Neuron (in vitro differentiated cells): ENCODE results near the gene POU2F3.

Experiments used
- H2AFZ ChIP-seq: one replicate; pipeline ENCODE4 v1.6.1; 2013; ENCODE audit warnings: low read depth, mild to moderate bottlenecking, inconsistent platforms, low read length, moderate library complexity
- H3K27me3 ChIP-seq: one replicate; pipeline ENCODE4 v1.6.1; 2013; ENCODE audit warnings: low read length; ENCODE audit not compliant: insufficient read depth
- H3K36me3 ChIP-seq: one replicate; pipeline ENCODE4 v1.6.1; 2013; ENCODE audit warnings: low read length; ENCODE audit not compliant: insufficient read depth
- H3K4me1 ChIP-seq: one replicate; pipeline ENCODE4 v1.6.1; 2013; ENCODE audit warnings: low read length; ENCODE audit not compliant: insufficient read depth
- H3K4me3 ChIP-seq: 2 replicates; pipeline ENCODE4 v1.5.1; 2013; ENCODE audit warnings: mild to moderate bottlenecking, low read length, moderate library complexity
- H3K9me3 ChIP-seq: one replicate; pipeline ENCODE4 v1.6.1; 2013; ENCODE audit warnings: low read length

POU2F3 gene

DNA sequence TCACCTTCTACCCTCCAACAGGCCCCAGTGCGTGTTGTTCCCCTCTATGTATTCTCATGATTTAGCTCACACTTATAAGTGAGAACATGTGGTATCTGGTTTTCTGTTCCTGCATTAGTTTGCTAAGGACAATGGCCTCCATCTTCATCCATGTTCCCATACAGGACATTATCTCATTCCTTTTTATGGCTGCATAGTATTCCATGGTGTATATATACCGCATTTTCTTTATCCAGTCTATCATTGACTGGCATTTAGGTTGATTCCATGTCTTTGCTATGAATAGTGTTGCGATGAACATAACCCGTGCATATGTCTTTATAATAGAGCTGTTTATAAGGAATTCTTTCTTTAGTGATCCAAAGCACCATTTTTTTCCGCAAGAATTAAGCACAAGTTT, 56.6 kb downstream of the POU2F3 start:
- peaks cover 30% of the 10 kb centered on the region for H3K27me3 ChIP-seq

DNA sequence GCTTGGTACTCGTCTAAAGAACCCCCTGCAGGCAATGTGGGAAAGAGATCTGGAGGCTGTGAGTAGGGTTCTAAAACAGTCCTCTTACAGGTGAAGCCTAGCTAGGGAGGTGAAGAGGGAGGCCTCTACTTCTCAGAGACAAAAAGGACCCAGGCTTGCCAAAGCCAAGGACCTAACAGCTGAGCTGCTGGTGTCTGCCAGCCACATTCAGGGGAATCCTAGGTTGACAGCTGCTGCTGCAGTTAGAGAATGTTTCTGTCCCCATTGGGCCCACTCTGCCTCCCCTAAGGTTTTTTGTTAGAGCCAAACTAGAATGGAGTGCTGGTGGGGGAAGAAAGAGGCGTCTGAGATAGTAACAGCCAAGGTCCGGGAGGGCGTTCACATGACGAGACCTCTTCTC, 58.5 kb downstream of the POU2F3 start:
- peaks cover 28% of the 10 kb centered on the region for H3K27me3 ChIP-seq
- no peaks in the 10 kb centered on the region for H3K36me3 ChIP-seq
- H3K9me3 ChIP-seq = no peaks in the 10 kb centered on the region
- H2AFZ ChIP-seq = no peak overlapping the region
- no peaks in the 10 kb centered on the region for H3K4me1 ChIP-seq
- no peak overlapping the region for H3K4me3 ChIP-seq

More for the DNA sequence above, 56.6 kb downstream of the POU2F3 start:
- no peaks in the 10 kb centered on the region for H3K9me3 ChIP-seq
- no peaks in the 10 kb centered on the region for H3K36me3 ChIP-seq
- no peak overlapping the region for H2AFZ ChIP-seq
- H3K4me3 ChIP-seq = no peak overlapping the region
- no peaks in the 10 kb centered on the region for H3K4me1 ChIP-seq

DNA sequence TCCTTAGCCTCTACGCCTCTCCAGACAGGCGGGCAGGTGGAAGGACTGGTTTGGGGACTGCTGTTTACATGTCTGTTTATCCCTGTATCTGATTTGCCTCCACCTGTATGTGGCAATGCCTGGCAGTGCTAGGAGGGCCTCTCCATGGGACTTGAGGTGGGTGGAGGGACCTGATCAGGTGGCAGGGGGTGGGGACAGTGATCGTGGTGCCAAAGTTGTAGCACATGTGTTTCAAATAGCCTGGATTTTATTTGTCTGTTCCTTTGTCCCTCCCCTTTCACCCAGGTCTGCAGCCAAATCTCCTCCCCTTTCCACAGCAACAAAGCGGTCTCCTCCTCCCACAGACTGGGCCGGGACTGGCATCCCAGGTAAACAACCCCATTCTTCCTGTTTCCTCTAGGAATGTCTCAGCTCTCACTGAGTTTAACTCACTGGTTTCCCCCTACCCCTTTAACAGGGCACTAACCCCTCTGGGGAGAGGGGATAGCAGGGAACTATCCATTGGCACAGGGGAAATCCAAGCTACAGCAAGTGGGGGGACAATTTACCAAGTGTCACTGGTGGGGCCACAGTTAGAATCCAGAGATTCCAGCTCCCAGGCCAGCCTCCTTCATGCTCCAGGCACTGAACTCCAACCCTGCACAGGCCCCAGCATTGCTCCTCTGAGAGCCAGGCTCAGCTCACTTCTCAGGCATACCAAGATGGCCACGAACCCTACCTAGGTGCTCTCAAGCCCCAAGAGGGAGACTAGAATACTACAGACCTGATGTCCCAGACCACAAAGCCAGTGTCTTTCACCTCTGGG, 62.3 kb downstream of the POU2F3 start:
- peaks cover 22% of the 10 kb centered on the region for H3K27me3 ChIP-seq
- no peaks in the 10 kb centered on the region for H3K36me3 ChIP-seq
- H2AFZ ChIP-seq = no peak overlapping the region
- no peaks in the 10 kb centered on the region for H3K9me3 ChIP-seq
- peaks cover 6% of the 10 kb centered on the region for H3K4me1 ChIP-seq
- H3K4me3 ChIP-seq = no peak overlapping the region

DNA sequence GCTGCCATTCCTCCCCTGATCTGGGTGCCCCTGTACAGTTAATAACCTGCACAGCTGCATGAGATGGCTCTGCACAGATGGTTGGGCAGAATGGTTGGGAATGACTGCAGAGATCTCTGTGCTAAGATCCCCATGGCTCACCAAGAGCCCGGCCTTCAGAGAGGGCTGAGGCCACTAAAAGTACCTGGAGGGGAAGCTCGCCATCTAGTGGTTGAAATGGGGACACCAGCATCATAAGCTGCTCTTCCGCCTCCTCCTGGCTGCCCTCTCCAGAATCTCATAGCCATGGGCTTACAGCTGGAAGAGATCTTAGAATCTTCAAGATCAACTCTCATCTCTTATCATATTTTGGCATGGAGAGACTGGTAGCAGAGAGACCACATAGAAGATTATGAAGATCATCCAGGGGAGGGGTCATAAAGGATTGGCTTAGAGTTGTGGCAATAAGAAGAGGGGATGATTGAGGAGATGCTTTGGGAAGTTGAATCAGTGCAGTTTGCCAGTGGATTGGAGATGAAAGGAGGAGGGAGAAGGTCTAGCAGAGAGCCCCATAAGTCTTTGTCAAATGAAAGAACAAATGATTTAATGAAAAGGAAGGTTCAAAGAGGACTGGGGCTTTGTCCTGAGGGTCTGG, 63.2 kb downstream of the POU2F3 start:
- no peak overlapping the region for H2AFZ ChIP-seq
- peaks cover 7% of the 10 kb centered on the region for H3K4me1 ChIP-seq
- no peaks in the 10 kb centered on the region for H3K36me3 ChIP-seq
- H3K27me3 ChIP-seq = peaks cover 18% of the 10 kb centered on the region
- H3K4me3 ChIP-seq = no peak overlapping the region
- no peaks in the 10 kb centered on the region for H3K9me3 ChIP-seq

DNA sequence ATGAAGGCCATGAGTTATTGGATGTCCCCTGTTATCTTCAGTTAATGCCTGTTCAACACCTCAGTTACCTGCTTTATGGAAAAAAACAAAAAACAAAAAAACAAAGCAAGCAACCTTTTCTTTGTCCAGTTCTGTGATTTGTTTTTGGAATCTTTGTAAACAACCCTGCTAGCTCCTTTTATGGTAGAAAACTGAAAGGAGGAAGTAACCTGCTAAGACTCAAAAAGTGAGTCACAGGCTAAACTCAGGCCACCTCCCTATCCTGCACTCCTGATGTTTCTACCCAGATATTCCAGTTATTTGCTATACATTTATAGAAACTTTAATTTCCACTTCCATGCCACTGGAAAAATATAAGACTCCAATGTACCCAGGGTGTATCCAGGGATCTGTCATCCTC, 64.6 kb downstream of the POU2F3 start:
- Histone ChIP-seq H3K4me3 (no peak overlapping the region), H3K9me3 (no peaks in the 10 kb centered on the region), H3K36me3 (no peaks in the 10 kb centered on the region), H3K4me1 (peaks cover 7% of the 10 kb centered on the region), H3K27me3 (peaks cover 14% of the 10 kb centered on the region), H2AFZ (no peak overlapping the region)

DNA sequence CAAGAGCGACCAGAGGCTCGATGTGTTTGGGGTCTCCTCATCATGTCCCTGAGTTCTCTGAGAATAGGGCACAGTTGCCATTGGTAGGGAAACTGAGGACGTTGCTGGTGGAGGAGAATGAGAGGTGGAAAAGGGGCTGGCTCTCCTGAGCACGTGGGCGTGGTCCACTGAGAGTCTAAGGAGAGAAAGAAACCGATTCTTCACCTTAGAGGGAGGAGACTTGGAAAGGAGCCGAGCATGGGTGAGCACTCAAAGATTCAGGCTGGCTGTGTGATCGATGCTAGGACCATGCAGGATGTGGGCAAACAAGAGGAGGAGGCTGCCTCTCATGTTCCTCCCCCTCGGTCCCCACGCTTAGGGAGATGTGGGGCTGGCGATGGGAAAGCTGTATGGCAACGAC, 65.3 kb downstream of the POU2F3 start:
- H3K27me3 ChIP-seq = peaks cover 14% of the 10 kb centered on the region
- no peak overlapping the region for H3K4me3 ChIP-seq
- H3K36me3 ChIP-seq = no peaks in the 10 kb centered on the region
- peaks cover 7% of the 10 kb centered on the region for H3K4me1 ChIP-seq
- no peak overlapping the region for H2AFZ ChIP-seq
- no peaks in the 10 kb centered on the region for H3K9me3 ChIP-seq

DNA sequence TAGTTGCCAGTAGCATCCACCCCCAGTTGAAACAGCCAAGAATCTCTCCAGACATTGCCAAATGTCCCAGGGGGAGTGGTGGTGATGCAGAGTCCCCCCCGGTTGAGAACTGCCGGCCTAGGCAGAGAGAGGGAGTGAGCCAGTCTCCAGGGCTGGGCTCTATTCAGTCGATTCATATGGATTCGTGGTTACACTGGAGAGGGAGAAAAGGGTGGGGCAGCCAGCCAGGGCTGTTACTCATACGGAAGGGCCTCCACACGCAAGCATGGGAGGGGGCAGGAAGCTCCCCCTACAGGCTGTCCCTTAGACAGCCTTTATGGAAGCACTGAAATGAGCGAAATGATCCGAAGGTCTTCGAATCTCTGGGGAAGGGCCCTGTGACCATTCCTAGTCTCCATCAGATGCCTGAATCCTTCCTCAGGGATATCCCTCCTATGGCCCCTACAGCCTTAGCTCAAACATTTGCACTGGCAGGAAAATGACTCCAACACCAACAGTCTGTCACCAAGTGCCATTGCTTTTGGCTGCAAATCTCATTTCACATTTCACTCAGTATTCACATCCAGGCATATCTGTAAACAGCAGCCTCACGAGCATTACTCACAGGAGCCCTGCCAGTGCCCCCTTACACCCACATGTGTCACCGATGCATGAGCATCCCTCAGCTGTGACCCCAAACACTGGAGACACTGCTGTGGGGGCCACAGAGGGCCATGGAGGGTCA, 66.7 kb downstream of the POU2F3 start:
- Histone ChIP-seq H2AFZ (no peak overlapping the region), H3K36me3 (no peaks in the 10 kb centered on the region), H3K4me3 (no peak overlapping the region), H3K4me1 (peaks cover 7% of the 10 kb centered on the region), H3K9me3 (no peaks in the 10 kb centered on the region), H3K27me3 (peaks cover 15% of the 10 kb centered on the region)

DNA sequence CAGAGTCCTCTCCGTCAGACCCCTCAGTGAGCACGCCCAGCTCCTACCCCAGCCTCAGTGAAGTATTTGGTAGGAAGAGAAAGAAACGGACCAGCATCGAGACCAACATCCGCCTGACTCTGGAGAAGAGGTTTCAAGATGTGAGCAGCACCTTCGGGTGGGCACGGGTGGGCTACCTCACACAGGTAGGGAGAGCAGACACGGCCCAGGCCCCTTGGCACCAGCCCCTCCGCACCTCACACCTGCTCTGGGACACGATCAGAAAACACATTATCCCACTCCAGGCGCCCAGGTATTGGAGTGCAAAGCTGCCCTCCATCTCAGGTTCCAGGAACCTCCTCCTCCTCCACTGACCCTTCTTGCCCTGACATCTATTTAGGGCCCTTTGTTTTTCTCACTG, 67.5 kb downstream of the POU2F3 start:
- Histone ChIP-seq H3K9me3 (no peaks in the 10 kb centered on the region), H3K4me1 (peaks cover 7% of the 10 kb centered on the region), H3K36me3 (no peaks in the 10 kb centered on the region), H3K4me3 (no peak overlapping the region), H2AFZ (no peak overlapping the region), H3K27me3 (peaks cover 13% of the 10 kb centered on the region)

DNA sequence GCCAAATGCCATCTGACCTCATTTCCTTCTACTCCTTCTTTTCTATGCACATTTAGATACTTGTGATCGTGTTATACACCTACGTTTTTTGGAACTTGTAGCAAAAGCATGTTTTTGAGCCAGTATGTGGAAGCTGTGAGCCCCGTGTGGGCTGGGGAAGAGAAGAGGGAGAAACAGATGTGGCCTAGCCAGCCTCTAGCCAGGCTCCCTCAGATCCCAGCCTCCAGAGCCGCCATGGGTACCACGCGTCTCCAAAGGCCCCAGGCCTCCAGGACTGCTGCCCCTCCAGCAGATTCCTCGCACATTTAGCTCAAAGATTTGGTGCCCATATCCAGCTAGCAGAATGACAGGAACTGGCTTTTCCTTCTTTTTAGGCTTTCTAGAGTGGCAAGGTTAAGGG, 68.1 kb downstream of the POU2F3 start:
- Histone ChIP-seq H2AFZ (no peak overlapping the region), H3K36me3 (no peaks in the 10 kb centered on the region), H3K4me3 (no peak overlapping the region), H3K9me3 (no peaks in the 10 kb centered on the region), H3K4me1 (peaks cover 7% of the 10 kb centered on the region), H3K27me3 (peaks cover 13% of the 10 kb centered on the region)

DNA sequence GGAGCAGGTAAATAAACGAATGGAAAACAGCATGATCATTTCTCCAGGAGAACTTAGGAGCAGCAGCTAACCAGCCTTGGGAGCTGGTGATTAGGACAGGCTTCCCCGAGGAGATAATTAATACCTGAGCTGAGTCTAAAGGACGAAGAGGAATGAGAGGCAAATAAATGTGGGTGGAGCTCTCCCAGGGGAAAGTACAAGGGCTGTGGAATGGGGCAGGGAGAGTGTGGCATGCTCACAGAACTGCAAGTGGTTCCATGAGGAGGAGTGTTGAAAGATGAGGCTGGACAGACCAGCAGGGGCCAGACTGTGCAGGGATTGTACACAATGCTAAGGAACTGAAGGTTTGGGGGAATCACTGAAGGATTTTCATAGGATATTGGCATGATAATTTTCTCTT, 70.9 kb downstream of the POU2F3 start:
- Histone ChIP-seq H3K9me3 (no peaks in the 10 kb centered on the region), H2AFZ (no peak overlapping the region), H3K27me3 (peaks cover 14% of the 10 kb centered on the region), H3K4me1 (peaks cover 7% of the 10 kb centered on the region), H3K36me3 (no peaks in the 10 kb centered on the region), H3K4me3 (no peak overlapping the region)

DNA sequence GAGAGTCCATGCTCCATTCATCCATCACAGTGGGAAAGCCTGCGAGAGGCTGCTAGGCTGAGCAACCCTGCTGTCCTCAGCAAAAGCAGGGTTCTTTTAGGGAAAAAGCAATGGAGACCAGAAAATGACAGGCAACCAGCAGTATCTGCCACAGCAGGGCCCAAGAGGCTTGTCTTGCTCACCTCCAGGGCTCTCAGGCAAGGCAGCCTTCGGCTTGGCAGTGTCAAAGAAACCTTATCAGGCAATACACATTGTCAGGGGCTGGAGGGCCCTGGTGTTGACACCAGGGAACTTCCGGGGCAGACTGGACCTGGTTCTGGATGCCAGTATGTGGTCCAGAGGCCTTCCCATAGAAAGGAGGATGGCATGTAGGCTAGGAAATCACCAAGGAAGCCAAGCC, 74.9 kb downstream of the POU2F3 start:
- Histone ChIP-seq H3K4me1 (no peaks in the 10 kb centered on the region), H3K4me3 (no peak overlapping the region), H3K9me3 (no peaks in the 10 kb centered on the region), H2AFZ (no peak overlapping the region), H3K36me3 (no peaks in the 10 kb centered on the region), H3K27me3 (peaks cover 23% of the 10 kb centered on the region)

DNA sequence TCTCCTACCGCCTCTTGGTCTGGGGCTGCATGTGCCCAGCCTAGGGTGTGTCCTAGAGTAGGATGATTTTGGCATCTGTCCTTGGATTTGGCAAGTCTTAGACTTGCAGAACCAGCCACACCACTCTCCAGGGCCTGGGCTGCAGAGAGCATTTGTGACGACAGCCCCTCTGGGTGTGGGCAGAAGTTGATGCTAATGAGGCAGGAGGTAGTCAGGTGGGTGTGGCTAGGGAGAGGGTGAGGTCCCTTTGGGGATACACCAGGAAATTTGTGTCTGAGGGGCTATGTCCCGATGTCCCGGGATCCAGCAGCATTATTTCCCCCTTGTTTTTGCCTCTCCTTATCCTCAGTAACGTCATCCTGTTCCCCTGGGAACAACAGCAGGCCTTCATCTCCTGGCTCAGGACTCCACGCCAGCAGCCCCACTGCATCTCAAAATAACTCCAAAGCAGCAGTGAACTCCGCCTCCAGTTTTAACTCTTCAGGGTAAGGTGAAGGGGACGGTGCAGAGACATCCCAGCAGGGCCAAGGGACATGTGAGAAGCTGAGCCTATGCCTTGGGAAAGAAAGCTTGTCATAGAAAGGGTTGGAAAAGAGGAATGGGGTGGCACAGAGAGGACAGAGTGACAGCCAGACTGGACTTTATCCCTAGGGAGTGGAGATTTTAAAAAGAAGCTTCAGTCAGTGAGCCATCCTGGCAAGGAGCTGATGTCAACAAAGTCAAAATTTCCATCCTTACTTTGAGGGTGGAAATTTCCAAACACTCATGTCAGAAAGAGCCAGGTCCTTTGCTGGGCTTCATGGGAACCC, 77.1 kb downstream of the POU2F3 start:
- H3K4me3 ChIP-seq = no peak overlapping the region
- no peak overlapping the region for H2AFZ ChIP-seq
- H3K36me3 ChIP-seq = no peaks in the 10 kb centered on the region
- no peaks in the 10 kb centered on the region for H3K4me1 ChIP-seq
- peaks cover 15% of the 10 kb centered on the region for H3K27me3 ChIP-seq
- H3K9me3 ChIP-seq = no peaks in the 10 kb centered on the region
